Activated gamma-delta T cell treated with anti-CD3 and anti-CD28 coated beads, Interleukin-2, amount 50 U/mL, for 16 hours (primary cell): ENCODE results near the gene HSP90AB1.
A peak's percentile ranks its signal among the peaks of the same experiment; 100 is the strongest.

Experiments used
- DNase-seq: peaks from one replicate; pipeline ENCODE4 v3.0.0-alpha.2; 2020; ENCODE audit warnings: low read depth

Gene HSP90AB1

GRCh38 chr6:44246663-44247337, at the start of gene HSP90AB1:
HSP90AB1 (plus strand) TSS chr6:44247101; CDS start chr6:44248630, 1,529 bp downstream.
- DNase-seq, result peak; percentile 95

DNA sequence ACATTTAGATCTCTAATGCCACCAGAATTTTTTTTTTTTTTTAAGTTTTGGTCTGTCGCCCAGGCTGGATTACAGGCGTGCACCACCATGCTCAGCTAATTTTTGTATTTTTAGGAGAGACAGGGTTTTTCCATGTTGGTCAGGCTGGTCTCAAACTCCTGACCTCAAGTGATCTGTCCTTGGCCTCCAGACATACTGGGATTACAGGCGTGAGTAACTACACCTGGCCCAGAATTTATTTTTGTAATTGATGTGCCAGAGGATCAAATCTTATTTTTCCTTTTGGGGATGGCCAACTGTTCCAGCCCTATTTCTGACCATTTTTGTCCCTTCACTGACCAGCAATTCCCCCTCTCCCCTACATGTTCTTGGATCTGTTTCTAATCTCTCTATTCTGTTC, 48.2 kb upstream of the HSP90AB1 start:
- DNase-seq, result no peak

- no peak for DNase-seq
Observed at GRCh38 chr6:44199883-44200282, 47.0 kb upstream of the HSP90AB1 start.

- no peak for DNase-seq
Observed at GRCh38 chr6:44201200-44201599, 45.7 kb upstream of the HSP90AB1 start.

DNA sequence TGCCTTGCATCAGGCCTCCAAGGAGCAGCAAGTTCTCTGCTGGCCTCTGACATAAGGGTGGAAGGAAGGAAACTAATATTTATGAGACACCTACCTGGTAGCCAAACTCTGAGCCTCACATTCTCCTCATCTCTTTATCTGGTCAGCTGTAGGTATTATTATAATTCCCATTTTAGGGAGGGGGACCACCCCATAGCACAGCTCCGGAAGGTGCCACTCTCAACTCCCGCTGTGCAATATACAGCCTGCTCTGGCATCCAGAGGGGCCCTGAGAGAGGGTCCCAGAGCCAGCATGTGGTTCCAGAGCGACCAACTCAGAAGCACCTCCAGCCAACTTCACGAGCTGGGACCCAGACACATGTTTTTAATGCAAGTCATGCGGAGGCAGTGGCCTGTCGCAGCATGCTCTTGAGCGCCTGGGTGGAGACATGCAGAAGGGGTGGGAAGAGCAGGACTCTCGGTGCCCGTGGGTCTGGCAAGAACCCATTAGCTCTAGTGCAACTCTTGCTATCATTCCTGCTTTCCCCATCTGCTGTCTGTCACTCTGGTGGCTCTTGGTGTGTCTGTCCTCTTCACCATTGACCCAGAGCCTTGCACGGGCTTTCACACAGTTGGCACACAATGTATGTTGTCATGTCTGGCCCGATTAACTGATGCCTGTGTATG, 45.1 kb upstream of the HSP90AB1 start:
- DNase-seq, result no peak

DNA sequence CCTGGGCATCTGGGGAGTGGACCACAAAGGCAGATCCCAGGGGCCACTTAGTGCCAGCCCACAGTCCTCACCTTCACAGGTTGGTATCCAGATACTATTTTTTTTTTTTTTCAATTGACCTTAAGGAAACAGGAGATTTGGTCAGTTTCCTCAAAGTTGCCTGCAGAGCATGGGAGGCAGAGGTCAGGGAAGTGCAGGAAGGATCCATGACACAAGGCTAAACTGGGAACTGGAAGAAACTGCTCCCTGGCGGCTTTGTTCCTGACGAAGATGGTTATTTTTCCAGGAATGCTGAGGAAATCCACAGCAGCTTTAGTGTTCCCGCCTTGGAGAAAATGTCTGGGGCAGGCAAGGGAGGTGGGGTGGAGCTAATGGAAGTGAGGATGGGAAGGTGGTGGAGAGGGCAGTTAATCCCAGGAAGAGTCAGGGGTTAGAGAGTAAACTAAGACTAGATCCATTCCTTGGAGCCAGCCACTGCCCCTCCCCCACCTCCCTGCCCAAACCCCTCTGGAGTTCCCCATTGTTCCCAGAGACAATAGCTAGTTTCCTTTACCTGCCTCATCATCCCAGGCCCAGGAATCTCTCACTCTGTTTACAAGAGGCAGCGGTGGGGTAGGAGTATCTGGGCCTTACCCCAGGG, 44.4 kb upstream of the HSP90AB1 start:
- DNase-seq, result no peak

- DNase-seq, result no peak
Observed at GRCh38 chr6:44202972-44203750, 43.7 kb upstream of the HSP90AB1 start.

- no peak for DNase-seq
Observed at GRCh38 chr6:44203955-44204354, 42.9 kb upstream of the HSP90AB1 start.

DNA sequence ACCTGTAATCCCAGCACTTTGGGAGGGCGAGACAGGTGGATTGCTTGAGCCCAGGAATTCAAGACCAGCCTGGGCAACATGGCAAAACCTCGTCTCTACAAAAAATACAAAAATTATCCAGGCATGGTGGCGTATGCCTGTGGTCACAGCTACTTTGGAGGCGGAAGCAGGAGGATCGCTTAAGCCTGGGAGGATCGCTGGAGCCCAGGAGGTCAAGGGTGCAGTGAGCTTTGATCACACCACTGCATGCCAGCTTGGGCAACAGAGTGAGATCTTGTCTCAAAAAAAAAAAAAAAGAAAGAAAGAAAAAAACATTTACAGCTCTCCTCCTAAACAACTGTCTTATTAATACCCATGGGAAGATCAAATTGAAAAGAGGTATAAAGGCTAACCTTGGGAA, 38.9 kb upstream of the HSP90AB1 start:
- DNase-seq, result no peak

DNA sequence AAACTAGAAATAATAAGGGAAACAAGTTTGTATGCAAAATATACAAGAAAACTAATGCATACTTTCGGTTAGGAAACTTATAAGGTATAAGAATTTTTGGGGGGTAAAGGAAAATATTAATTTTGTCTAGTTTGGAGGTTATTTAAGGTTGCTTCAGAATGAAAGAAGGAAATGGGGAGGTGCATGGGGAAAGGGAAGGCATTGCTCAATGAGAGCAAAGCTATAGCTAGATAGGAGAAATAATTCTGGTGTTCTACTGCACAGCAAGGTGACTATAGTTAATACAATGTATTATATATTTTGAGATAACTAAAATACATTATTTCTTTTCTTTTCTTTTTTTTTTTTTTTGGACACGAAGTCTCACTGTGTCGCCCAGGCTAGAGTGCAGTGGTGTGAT, 35.6 kb upstream of the HSP90AB1 start:
- DNase-seq, result no peak

GRCh38 chr6:44214307-44214706, 32.6 kb upstream of the HSP90AB1 start:
- DNase-seq, result no peak

DNA sequence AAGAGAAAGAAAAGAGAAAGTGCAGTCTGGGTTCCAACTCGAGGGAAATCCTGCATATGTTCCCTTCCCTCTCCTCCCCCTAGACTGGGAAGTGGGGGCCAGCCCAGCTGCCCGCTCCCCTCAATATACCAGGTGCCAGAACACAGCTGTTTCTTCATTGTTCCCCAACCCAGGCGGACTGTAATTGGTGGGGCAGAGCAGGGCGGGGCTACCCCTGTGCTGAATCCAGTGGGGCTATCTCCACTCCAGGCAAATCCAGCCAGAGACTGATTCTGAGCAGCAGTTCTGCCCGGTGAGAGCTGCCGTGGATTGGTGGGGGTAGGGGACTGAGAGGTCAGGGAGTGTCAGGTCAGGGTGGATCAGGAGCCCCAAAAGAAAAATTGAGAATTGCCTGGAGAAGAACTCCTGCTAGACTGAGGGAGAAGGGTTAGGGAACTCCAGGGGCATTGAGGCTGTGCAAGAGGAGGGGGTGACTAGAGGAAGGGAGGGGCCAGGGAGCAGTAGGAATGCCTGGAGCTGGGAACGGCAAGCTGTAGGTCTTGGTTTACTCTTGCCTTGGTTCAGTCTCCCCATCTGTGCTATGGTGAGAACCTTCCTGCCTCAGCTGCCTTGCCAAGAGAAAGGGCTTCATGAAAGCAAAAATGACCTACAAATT, 30.1 kb upstream of the HSP90AB1 start, which contains the start of gene MYMX:
Gene MYMX (plus strand): TSS at position 250 of the 655 bp plus-strand sequence. CDS start 546 bp downstream, outside the sequence.
- no peak for DNase-seq

DNA sequence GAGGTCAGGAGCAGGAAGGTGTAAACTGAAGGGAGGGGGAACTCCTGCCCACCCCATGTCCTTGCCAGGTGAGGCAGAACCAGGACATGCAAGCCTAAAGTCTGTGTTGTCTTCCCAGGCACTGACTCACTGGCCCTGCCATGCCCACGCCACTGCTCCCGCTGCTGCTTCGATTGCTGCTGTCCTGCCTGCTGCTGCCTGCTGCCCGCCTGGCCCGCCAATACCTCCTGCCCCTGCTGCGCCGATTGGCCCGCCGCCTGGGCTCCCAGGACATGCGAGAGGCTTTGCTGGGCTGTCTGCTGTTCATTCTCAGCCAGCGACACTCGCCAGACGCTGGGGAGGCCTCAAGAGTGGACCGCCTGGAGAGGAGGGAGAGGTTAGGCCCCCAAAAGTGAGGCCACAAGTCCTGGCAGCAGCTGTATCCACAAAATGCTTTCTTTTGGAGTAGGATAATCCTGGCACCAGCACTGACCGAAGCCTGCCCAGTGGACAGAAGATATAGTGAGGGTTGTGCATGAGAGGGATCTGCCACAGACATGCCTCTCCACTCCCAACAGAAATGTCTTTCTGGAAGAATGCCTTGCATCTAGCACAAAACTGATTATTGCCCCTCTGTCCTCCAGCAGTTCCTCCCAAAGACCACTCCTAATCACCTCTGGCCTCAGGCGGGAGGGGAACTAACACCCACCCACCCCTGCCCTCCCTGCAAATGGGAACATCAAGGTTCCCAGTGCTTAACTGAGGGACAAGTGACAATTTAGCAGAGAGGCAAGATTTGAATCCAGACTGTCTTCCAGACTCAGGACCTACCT, 29.4 kb upstream of the HSP90AB1 start:
- no peak for DNase-seq

GRCh38 chr6:44219053-44219814, 27.7 kb upstream of the HSP90AB1 start:
- no peak for DNase-seq

DNA sequence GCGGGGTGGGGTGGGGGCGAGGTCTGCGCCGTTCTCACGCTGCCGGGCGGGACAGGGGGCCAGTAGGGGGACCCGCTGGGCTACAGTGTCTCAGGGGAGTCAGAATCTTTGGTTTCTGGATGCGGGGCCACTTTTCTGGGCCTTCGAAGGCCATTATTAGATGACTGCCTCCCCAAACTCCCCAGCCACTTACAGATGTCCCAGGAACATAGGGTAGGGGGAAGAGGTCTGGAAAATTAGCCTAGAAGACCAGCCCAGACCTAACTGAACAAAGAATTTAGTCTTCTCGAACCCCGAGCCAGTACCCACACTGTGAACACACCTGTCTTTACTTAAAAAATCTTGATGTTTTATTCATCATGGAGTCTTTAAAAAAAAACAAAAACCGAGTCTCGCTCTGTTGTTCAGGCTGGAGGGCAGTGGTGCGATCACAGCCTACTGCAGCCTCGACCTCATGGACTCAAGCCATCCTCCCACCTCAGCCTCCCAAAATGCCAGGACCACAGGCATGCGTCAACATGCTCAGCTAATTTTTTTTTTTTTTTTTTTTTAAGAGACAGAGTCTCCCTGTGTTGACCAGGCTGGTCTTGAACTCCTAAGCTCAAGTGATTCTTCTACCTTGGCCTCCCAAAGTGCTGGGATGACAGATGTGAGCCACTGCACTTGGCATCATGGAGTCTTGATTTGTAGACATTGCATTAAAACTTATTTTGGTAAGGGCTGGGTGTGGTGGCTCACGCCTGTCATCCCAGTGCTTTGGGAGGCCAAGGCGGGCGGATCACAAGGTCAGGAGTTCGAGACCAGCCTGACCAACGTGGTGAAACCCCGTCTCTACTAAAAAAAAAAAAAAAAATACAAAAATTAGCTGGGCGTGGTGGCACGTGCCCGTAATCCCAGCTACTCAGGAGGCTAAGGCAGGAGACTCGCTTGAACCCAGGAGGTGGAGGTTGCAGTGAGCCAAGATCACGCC, 26.8 kb upstream of the HSP90AB1 start:
- DNase-seq, result no peak

DNA sequence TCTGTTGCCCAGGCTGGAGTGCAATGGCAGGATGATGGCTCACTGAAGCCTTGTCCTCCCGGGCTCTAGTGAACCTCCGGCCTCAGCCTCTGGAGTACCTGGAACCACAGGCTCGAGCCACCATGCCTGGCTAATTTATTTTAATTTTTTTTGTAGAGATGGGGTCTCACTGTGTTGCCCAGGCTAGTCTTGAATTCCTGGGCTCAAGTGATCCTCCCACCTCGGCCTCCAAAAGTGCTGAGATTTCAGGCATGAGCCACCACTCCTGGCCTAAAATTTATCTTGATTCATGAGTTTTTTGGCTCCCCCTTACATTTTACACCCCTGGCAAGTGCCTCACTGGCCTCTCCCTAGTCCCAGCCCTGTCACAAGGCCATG, 26.0 kb upstream of the HSP90AB1 start:
- no peak for DNase-seq

DNA sequence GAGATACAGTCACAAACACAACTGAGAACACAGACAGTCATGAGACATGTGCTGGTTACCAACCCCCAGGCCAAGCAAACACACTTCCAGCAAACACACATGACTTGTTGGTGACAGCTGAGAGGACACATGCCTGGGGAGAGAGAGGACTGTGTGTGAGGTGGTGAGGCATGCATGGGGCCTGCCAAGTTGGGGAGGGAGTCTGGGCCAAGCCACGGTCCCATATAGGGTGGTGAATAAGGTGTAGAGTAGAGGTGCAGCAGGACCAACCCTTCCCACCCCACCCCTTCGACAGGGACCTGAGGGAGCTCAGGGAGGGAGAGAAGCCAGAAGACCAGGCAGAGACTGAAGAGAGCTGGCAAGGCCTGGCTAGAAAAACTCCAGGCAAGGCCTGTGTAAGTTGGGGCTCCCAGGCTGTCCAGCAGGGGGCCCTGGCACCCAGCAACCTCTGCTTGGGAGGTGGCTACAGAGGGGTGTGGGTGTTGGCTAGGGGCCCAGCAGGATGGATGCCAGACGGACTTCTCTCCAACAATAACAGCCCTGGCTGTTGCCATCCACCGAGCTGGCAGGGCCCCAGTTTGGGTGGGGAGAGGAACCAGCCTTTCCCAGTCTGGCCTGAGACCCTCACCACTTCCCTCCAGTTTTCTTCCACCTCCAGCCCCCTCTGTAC, 25.5 kb upstream of the HSP90AB1 start:
- peak; percentile 53 for DNase-seq

DNA sequence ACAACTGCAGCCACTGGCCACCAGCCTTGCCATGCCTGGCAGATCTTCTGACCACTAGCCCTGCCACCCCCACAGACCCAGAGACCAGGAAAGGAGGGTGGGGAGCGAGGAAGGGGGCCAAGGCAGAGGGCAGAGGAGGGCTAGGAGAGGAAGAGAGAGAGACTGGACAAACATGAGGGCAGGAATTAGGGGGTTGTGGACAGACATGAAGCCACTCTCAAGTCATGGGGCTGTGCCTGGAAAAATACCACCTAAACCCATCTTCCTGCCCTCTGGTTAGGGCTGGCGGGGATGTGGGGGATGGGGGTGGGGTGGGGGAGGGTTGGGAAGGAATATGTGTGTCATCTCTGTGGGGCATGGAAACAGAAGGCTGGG, 25.0 kb upstream of the HSP90AB1 start:
- DNase-seq, result no peak
